ENCODE measurements around the gene RIOK1. TPM values are rescaled to one million over a fixed set of nuclear protein-coding genes. Genes with fewer than 3 reads are reported as not detected.

RIOK1 gene
- total RNA-seq, 1 donor from 2014 or later: 16.7 TPM

DNA sequence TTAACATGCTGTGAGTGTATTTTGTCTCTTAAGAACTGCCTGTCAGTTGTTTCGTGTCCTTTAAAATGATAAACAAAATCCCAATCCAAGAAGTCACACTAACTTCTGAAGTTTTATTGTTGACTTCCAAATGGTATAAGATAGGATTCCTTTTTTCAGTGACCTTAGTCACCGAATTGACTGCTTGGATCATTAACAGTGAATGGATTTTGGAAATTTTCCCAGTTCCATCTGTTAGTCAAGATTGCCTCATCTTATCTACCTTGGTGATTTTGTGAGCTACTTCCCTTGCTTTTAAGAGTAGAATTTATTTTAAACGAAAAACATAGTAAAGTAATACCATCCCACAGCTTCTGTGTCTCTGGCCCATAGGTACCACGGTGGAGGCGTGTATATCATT is 14.9 kb downstream of the RIOK1 start:
- TF ChIP-seq EZH2 (IDR thresholded peaks at IDR 0.05; ENCODE audit: insufficient read depth, low read length): no peak
- TF ChIP-seq, protein P1, sequence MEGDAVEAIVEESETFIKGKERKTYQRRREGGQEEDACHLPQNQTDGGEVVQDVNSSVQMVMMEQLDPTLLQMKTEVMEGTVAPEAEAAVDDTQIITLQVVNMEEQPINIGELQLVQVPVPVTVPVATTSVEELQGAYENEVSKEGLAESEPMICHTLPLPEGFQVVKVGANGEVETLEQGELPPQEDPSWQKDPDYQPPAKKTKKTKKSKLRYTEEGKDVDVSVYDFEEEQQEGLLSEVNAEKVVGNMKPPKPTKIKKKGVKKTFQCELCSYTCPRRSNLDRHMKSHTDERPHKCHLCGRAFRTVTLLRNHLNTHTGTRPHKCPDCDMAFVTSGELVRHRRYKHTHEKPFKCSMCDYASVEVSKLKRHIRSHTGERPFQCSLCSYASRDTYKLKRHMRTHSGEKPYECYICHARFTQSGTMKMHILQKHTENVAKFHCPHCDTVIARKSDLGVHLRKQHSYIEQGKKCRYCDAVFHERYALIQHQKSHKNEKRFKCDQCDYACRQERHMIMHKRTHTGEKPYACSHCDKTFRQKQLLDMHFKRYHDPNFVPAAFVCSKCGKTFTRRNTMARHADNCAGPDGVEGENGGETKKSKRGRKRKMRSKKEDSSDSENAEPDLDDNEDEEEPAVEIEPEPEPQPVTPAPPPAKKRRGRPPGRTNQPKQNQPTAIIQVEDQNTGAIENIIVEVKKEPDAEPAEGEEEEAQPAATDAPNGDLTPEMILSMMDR (IDR thresholded peaks at IDR 0.05; ENCODE audit: insufficient read depth, low read depth, low read length): no peak
- Histone ChIP-seq H4K20me1 (ENCODE audit: insufficient read depth, low read length) (no peaks in the 10 kb centered on the region), H3K4me2 (ENCODE audit: low read length) (no peak overlapping the region), H3K9ac (ENCODE audit: low read length) (no peak overlapping the region), H3K4me1 (ENCODE audit: insufficient read depth, low read length) (no peaks in the 10 kb centered on the region), H2AFZ (ENCODE audit: low read depth, low read length) (no peak overlapping the region), H3K4me3 (ENCODE audit: insufficient read depth, low read depth, low read length) (no peak overlapping the region), H3K27me3 (ENCODE audit: insufficient read depth, low read length) (no peaks in the 10 kb centered on the region), H3K79me2 (ENCODE audit: insufficient read depth, low read length) (no peaks in the 10 kb centered on the region), H3K9me3 (ENCODE audit: insufficient read depth, low read depth, low read length) (no peaks in the 10 kb centered on the region), H3K27ac (ENCODE audit: low read depth, low read length) (no peak overlapping the region), H3K36me3 (ENCODE audit: insufficient read depth, low read length) (peaks cover 45% of the 10 kb centered on the region)
- no peak for DNase-seq (ENCODE audit: low read depth)
- Mint-ChIP-seq H3K4me1 (ENCODE audit: low read depth, unreplicated experiment) (no peaks in the 10 kb centered on the region), H3K36me3 (ENCODE audit: low read depth, unreplicated experiment) (peaks cover 18% of the 10 kb centered on the region), H3K27me3 (ENCODE audit: low read depth, unreplicated experiment) (no peaks in the 10 kb centered on the region), H3K4me3 (ENCODE audit: unreplicated experiment) (no peak overlapping the region), H3K9me3 (ENCODE audit: unreplicated experiment) (no peaks in the 10 kb centered on the region), H3K27ac (ENCODE audit: unreplicated experiment) (no peak overlapping the region)
- no peak for FAIRE-seq

GRCh38 chr6:7406743-7407142 is 17.1 kb downstream of the RIOK1 start:
- H3K27me3 ChIP-seq (ENCODE audit: insufficient read depth, low read length): no peaks in the 10 kb centered on the region
- no peak overlapping the region for H3K27ac Mint-ChIP-seq (ENCODE audit: unreplicated experiment)
- H3K4me1 Mint-ChIP-seq (ENCODE audit: low read depth, unreplicated experiment): no peaks in the 10 kb centered on the region
- no peak overlapping the region for H3K27ac ChIP-seq (ENCODE audit: low read depth, low read length)
- H3K9ac ChIP-seq (ENCODE audit: low read length): no peak overlapping the region
- no peak overlapping the region for H3K4me3 ChIP-seq (ENCODE audit: insufficient read depth, low read depth, low read length)
- H3K4me3 Mint-ChIP-seq (ENCODE audit: unreplicated experiment): no peak overlapping the region
- no peaks in the 10 kb centered on the region for H3K9me3 Mint-ChIP-seq (ENCODE audit: unreplicated experiment)
- peaks cover 57% of the 10 kb centered on the region for H3K36me3 ChIP-seq (ENCODE audit: insufficient read depth, low read length)
- H3K9me3 ChIP-seq (ENCODE audit: insufficient read depth, low read depth, low read length): no peaks in the 10 kb centered on the region
- H3K79me2 ChIP-seq (ENCODE audit: insufficient read depth, low read length): no peaks in the 10 kb centered on the region
- no peak overlapping the region for H2AFZ ChIP-seq (ENCODE audit: low read depth, low read length)
- DNase-seq (ENCODE audit: low read depth) (no peak), FAIRE-seq (no peak)
- peaks cover 18% of the 10 kb centered on the region for H3K36me3 Mint-ChIP-seq (ENCODE audit: low read depth, unreplicated experiment)
- H3K4me1 ChIP-seq (ENCODE audit: insufficient read depth, low read length): no peaks in the 10 kb centered on the region
- no peaks in the 10 kb centered on the region for H3K27me3 Mint-ChIP-seq (ENCODE audit: low read depth, unreplicated experiment)
- H3K4me2 ChIP-seq (ENCODE audit: low read length): no peak overlapping the region
- no peaks in the 10 kb centered on the region for H4K20me1 ChIP-seq (ENCODE audit: insufficient read depth, low read length)
- TF ChIP-seq, protein P1 (IDR thresholded peaks at IDR 0.05; ENCODE audit: insufficient read depth, low read depth, low read length): no peak
- no peak for TF ChIP-seq EZH2 (IDR thresholded peaks at IDR 0.05; ENCODE audit: insufficient read depth, low read length)

DNA sequence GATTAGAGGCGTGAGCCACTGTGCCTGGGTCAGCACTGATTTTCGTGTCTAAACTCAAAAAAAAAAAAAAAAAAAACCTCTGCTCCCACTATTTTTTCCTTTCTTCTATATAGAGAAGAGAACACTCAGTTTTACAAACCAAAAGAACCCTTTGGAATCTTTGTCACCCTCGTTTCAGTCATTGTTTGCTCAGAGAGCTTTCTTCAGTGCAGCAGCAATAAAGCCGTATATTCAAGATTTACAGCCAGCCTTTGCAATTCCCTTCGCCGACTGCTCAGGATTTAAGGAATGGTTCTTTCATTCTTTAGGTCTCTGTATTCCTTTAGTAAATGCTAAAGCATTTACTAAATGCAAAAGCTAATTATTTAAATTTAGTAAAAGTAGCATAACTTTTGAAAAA is 20.1 kb downstream of the RIOK1 start:
- TF ChIP-seq, protein P1 (IDR thresholded peaks at IDR 0.05; ENCODE audit: insufficient read depth, low read depth, low read length): no peak
- TF ChIP-seq EZH2 (IDR thresholded peaks at IDR 0.05; ENCODE audit: insufficient read depth, low read length): no peak
- no peak overlapping the region for H3K9ac ChIP-seq (ENCODE audit: low read length)
- Mint-ChIP-seq H3K27me3 (ENCODE audit: low read depth, unreplicated experiment) (no peaks in the 10 kb centered on the region), H3K27ac (ENCODE audit: unreplicated experiment) (no peak overlapping the region), H3K9me3 (ENCODE audit: unreplicated experiment) (no peaks in the 10 kb centered on the region), H3K36me3 (ENCODE audit: low read depth, unreplicated experiment) (peaks cover 14% of the 10 kb centered on the region), H3K4me3 (ENCODE audit: unreplicated experiment) (no peak overlapping the region), H3K4me1 (ENCODE audit: low read depth, unreplicated experiment) (peaks cover 15% of the 10 kb centered on the region)
- FAIRE-seq (no peak), DNase-seq (ENCODE audit: low read depth) (no peak)
- H3K27me3 ChIP-seq (ENCODE audit: insufficient read depth, low read length): no peaks in the 10 kb centered on the region
- peaks cover 4% of the 10 kb centered on the region for H3K4me1 ChIP-seq (ENCODE audit: insufficient read depth, low read length)
- no peak overlapping the region for H3K27ac ChIP-seq (ENCODE audit: low read depth, low read length)
- no peaks in the 10 kb centered on the region for H3K79me2 ChIP-seq (ENCODE audit: insufficient read depth, low read length)
- no peak overlapping the region for H3K4me2 ChIP-seq (ENCODE audit: low read length)
- no peaks in the 10 kb centered on the region for H3K9me3 ChIP-seq (ENCODE audit: insufficient read depth, low read depth, low read length)
- H3K4me3 ChIP-seq (ENCODE audit: insufficient read depth, low read depth, low read length): no peak overlapping the region
- H3K36me3 ChIP-seq (ENCODE audit: insufficient read depth, low read length): peaks cover 39% of the 10 kb centered on the region
- no peaks in the 10 kb centered on the region for H4K20me1 ChIP-seq (ENCODE audit: insufficient read depth, low read length)
- H2AFZ ChIP-seq (ENCODE audit: low read depth, low read length): no peak overlapping the region
